CD4-positive, CD25-positive, alpha-beta regulatory T cell (primary cell): Measurements from ENCODE around the gene SDHB. TPM values are rescaled to one million over a fixed set of nuclear protein-coding genes. Genes with fewer than 3 reads are reported as not detected.

Experiments used
- ATAC-seq, 2 donors: fragments of 150-1000 bp; cut with Tn5 transposase; one replicate each; pipeline ENCODE4 v1.10.0; 2021; ENCODE audit warnings: low read depth in 2 of 2, moderate number of reproducible peaks in 2 of 2, moderate library complexity in 1 of 2
- DNase-seq, 3 donors: peaks; one replicate each; pipeline versions ENCODE4 v3.0.0 to v3.0.0-alpha.2; 2012 to 2022; ENCODE audit warnings: mixed read lengths in 1 of 3
- H3K27ac ChIP-seq: one replicate; pipeline ENCODE4 v1.7.0; 2013; ENCODE audit warnings: mild to moderate bottlenecking, low read length; ENCODE audit not compliant: insufficient read depth, poor library complexity, severe bottlenecking
- H3K27me3 ChIP-seq: one replicate; pipeline ENCODE4 v1.7.0; 2013; ENCODE audit warnings: low read length; ENCODE audit not compliant: control insufficient read depth, insufficient read depth
- H3K36me3 ChIP-seq: one replicate; pipeline ENCODE4 v1.7.0; 2013; ENCODE audit warnings: mild to moderate bottlenecking, low read length, moderate library complexity; ENCODE audit not compliant: control insufficient read depth, insufficient read depth
- H3K4me1 ChIP-seq: 2 replicates; pipeline ENCODE4 v1.7.0; 2013; ENCODE audit warnings: mild to moderate bottlenecking, low read length; ENCODE audit not compliant: insufficient read depth, control insufficient read depth, poor library complexity, severe bottlenecking
- H3K4me3 ChIP-seq: one replicate; pipeline ENCODE4 v1.7.0; 2013; ENCODE audit warnings: low read depth, mild to moderate bottlenecking, low read length, moderate library complexity
- H3K9me3 ChIP-seq, 2 experiments: 1 replicate in 1 of 2; 2 replicates in 1 of 2; pipeline ENCODE4 v1.7.0; 2013; ENCODE audit warnings: low read length in 2 of 2, mild to moderate bottlenecking in 1 of 2, moderate library complexity in 1 of 2; ENCODE audit not compliant: control insufficient read depth in 2 of 2
- H3K27ac Mint-ChIP-seq, 3 donors: one replicate each; pipeline ENCODE4 v1.8.0; 2020 to 2022; ENCODE audit warnings: mild to moderate bottlenecking in 3 of 3, mixed read lengths in 3 of 3, moderate library complexity in 2 of 3
- H3K27me3 Mint-ChIP-seq: one replicate; pipeline ENCODE4 v1.8.0; 2022; ENCODE audit warnings: mild to moderate bottlenecking, mixed read lengths
- H3K36me3 Mint-ChIP-seq: one replicate; pipeline ENCODE4 v1.8.0; 2020; ENCODE audit warnings: mixed read lengths
- H3K4me1 Mint-ChIP-seq, 4 donors: one replicate each; pipeline ENCODE4 v1.8.0; 2020 to 2022; ENCODE audit warnings: mixed read lengths in 4 of 4, mild to moderate bottlenecking in 1 of 4
- H3K4me3 Mint-ChIP-seq, 4 donors: one replicate each; pipeline ENCODE4 v1.8.0; 2020 to 2022; ENCODE audit warnings: mild to moderate bottlenecking in 4 of 4, mixed read lengths in 4 of 4, moderate library complexity in 3 of 4
- H3K9me3 Mint-ChIP-seq, 7 donors: one replicate each; pipeline ENCODE4 v1.8.0; 2020 to 2022; ENCODE audit warnings: mixed read lengths in 7 of 7, mild to moderate bottlenecking in 3 of 7, moderate library complexity in 2 of 7
- polyA plus RNA-seq, 4 donors: library from polyadenylated mRNA; unstranded; fragments of 300-500 nt; fragmentation: Illumina TruSeq; gene quantifications; one replicate each; pipeline ENCODE4 v1.2.3, GENCODE V29; 2021
- total RNA-seq: library from RNA; stranded (reverse); gene quantifications from one replicate; pipeline ENCODE4 v1.2.3, GENCODE V29; 2022

SDHB gene
- total and polyA plus RNA-seq, 5 donors from 2014 or later: 65.5 to 207 (median 153) TPM

DNA sequence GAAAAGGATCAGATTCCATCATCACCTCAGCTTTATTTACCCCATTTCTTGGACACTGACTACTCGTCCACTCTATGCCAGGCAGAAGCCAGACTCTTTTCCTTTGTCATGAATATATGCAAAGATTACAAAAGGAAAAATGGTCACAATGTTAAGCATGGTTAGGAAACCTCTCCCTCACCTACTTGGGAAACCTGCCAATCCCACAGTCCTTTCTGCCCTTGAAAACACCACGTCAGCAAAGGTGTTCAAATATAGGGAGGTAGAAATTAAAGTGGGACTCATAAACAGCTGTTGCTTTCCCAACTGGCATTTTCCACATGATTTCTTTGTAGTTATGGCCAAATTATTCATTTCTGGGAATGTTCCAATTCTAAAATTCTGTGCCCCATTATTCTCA lies 25.9 kb downstream of the SDHB start:
- H3K4me3 ChIP-seq: no peak overlapping the region
- peak overlapping the region in 1 of 3 donors; percentile 55 for H3K27ac Mint-ChIP-seq
- no peaks in the 10 kb centered on the region for H3K27me3 ChIP-seq
- H3K36me3 Mint-ChIP-seq: peaks cover 35% of the 10 kb centered on the region
- H3K27ac ChIP-seq: no peak overlapping the region
- no peaks in the 10 kb centered on the region for H3K9me3 Mint-ChIP-seq
- H3K4me3 Mint-ChIP-seq: no peak overlapping the region
- H3K27me3 Mint-ChIP-seq: no peaks in the 10 kb centered on the region
- DNase-seq (no peak), ATAC-seq (no peak)
- peaks cover 0 to 4% (median 3%) of the 10 kb centered on the region in 4 donors for H3K4me1 Mint-ChIP-seq
- no peaks in the 10 kb centered on the region for H3K9me3 ChIP-seq
- H3K4me1 ChIP-seq: no peaks in the 10 kb centered on the region
- H3K36me3 ChIP-seq: peaks cover 92% of the 10 kb centered on the region

DNA sequence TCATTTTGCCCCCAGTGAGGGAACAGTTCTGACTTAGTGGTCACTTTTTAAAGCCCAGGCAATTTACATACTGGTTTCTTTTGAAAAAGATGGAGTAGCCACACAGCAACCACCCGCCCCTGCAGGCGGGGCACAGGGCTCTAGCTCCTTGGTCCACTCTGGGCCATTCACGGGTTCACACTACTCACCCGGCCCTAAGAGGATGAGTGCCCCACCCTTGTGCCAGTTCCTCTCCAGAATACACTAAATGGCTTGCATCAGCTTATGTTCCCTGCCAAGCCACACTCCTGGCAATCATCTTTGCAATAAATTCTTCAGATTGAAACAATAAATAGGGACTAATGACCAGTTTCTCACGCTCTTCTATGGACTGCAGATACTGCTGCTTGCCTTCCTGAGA lies 26.4 kb downstream of the SDHB start:
- Histone ChIP-seq H3K4me1 (no peaks in the 10 kb centered on the region), H3K4me3 (no peak overlapping the region), H3K27me3 (no peaks in the 10 kb centered on the region), H3K27ac (no peak overlapping the region), H3K36me3 (peaks cover 90% of the 10 kb centered on the region), H3K9me3 (no peaks in the 10 kb centered on the region)
- no peak for ATAC-seq
- Mint-ChIP-seq H3K27ac (no peak overlapping the region), H3K36me3 (peaks cover 37% of the 10 kb centered on the region), H3K27me3 (no peaks in the 10 kb centered on the region), H3K4me3 (no peak overlapping the region), H3K4me1 (peaks cover 0 to 4% (median 3%) of the 10 kb centered on the region in 4 donors), H3K9me3 (no peaks in the 10 kb centered on the region)
- DNase-seq: no peak

DNA sequence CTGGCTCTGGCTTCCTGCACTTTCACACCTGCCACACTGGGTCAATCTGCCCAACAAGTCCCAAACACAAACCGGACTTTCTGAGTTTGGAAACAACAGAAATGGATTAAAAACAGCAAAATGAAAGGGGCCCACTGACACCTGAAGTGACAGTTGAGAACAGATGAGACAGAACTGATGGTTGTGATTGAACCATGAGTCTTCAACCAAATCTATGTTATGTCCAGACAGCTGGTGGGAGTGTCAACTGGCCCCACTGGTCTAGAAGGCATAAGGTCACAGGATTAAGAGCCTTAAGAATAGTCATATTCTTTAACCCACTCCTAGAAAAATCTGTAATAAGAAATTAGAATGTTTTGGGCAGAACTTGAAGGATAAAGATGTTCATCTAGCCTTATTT lies 29.1 kb downstream of the SDHB start:
- no peak overlapping the region for H3K27ac Mint-ChIP-seq

DNA sequence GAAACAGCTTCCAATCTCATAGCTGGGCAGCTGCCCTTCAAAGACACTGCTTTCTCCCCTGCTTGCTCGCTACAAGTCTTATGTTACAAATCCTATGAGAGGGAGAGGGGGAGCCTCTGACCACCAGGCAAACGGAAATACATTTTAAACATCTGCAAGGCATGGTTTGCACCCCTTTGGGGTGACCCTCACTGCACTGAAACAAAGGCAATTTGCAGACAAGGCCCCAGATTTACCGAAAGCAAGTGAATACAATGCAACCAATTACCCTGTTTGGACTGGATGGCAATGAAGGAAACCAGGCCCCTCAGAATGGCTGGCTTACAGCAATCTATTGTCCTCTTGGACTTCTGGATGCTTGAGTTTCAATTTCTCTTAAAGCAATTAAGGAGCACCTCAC lies 30.3 kb downstream of the SDHB start:
- Histone ChIP-seq H3K36me3 (peaks cover 96% of the 10 kb centered on the region), H3K9me3 (no peaks in the 10 kb centered on the region), H3K4me1 (no peaks in the 10 kb centered on the region), H3K4me3 (no peak overlapping the region), H3K27me3 (no peaks in the 10 kb centered on the region), H3K27ac (no peak overlapping the region)
- H3K36me3 Mint-ChIP-seq: peaks cover 48% of the 10 kb centered on the region
- peaks cover 4 to 8% (median 5%) of the 10 kb centered on the region in 4 donors for H3K4me1 Mint-ChIP-seq
- peak overlapping the region in 1 of 3 donors; percentile 55 for H3K27ac Mint-ChIP-seq
- no peaks in the 10 kb centered on the region for H3K9me3 Mint-ChIP-seq
- H3K4me3 Mint-ChIP-seq: no peak overlapping the region
- no peaks in the 10 kb centered on the region for H3K27me3 Mint-ChIP-seq
- no peak for ATAC-seq
- DNase-seq: no peak

More for the DNA sequence above, 29.1 kb downstream of the SDHB start:
- Histone ChIP-seq H3K4me3 (no peak overlapping the region), H3K36me3 (peaks cover 93% of the 10 kb centered on the region), H3K4me1 (no peaks in the 10 kb centered on the region), H3K27me3 (no peaks in the 10 kb centered on the region), H3K9me3 (no peaks in the 10 kb centered on the region), H3K27ac (no peak overlapping the region)
- peaks cover 0 to 4% (median 1%) of the 10 kb centered on the region in 4 donors for H3K4me1 Mint-ChIP-seq
- no peaks in the 10 kb centered on the region for H3K9me3 Mint-ChIP-seq
- H3K27me3 Mint-ChIP-seq: no peaks in the 10 kb centered on the region
- H3K4me3 Mint-ChIP-seq: no peak overlapping the region
- peaks cover 41% of the 10 kb centered on the region for H3K36me3 Mint-ChIP-seq
- ATAC-seq (no peak), DNase-seq (no peak)

DNA sequence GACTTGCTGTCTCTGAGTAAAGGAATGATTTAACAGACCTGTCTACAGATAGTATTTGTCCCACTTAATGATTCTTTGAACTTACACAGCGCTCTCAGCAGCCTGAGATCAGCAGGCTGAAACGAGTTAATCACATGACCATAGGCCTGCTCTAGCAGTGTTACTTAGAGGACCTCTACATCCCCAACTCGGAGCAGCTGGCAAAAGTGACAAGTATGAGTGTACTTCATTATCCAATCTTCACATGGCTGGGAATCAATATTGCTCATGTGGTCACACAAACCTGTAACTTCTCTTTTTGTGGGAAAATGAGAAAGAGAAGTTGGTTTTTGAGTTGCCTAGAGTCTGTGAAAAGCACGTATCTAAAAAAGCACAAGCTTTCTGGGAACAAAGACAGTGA lies 30.7 kb downstream of the SDHB start:
- DNase-seq (no peak), ATAC-seq (no peak)
- Histone ChIP-seq H3K9me3 (no peaks in the 10 kb centered on the region), H3K27me3 (no peaks in the 10 kb centered on the region), H3K4me3 (no peak overlapping the region), H3K36me3 (peaks cover 95% of the 10 kb centered on the region), H3K4me1 (no peaks in the 10 kb centered on the region), H3K27ac (no peak overlapping the region)
- Mint-ChIP-seq H3K27me3 (no peaks in the 10 kb centered on the region), H3K27ac (no peak overlapping the region), H3K9me3 (no peaks in the 10 kb centered on the region), H3K4me3 (no peak overlapping the region), H3K4me1 (peaks cover 4 to 8% (median 5%) of the 10 kb centered on the region in 4 donors), H3K36me3 (peaks cover 46% of the 10 kb centered on the region)

DNA sequence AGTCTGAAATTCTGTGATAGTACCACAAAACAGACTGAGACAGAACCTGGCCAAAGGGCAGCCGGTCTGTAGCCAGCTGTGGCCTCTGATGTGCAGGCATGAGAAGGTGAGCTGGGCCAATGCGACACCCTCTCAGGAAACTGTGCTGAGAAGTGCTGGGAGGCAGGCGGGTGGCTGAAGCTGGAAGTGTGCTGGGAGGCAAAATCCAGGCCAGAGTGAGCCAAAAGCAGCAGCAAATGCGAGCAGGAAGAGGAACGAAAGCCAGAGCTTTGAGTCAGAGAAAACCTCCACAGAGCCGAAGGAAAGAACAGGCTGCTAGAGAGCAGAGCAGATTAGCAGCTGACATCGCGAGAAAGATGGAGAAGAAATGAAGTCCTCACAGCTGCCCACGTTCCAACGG lies 31.9 kb downstream of the SDHB start:
- ATAC-seq (no peak), DNase-seq (no peak)
- H3K9me3 ChIP-seq: no peaks in the 10 kb centered on the region
- H3K9me3 Mint-ChIP-seq: no peaks in the 10 kb centered on the region
- H3K36me3 Mint-ChIP-seq: peaks cover 37% of the 10 kb centered on the region
- H3K27ac ChIP-seq: no peak overlapping the region
- H3K4me1 ChIP-seq: no peaks in the 10 kb centered on the region
- H3K36me3 ChIP-seq: peaks cover 85% of the 10 kb centered on the region
- no peaks in the 10 kb centered on the region for H3K27me3 ChIP-seq
- H3K4me1 Mint-ChIP-seq: peaks cover 4 to 8% (median 5%) of the 10 kb centered on the region in 4 donors
- no peak overlapping the region for H3K27ac Mint-ChIP-seq
- H3K4me3 ChIP-seq: no peak overlapping the region
- H3K4me3 Mint-ChIP-seq: no peak overlapping the region
- H3K27me3 Mint-ChIP-seq: no peaks in the 10 kb centered on the region

DNA sequence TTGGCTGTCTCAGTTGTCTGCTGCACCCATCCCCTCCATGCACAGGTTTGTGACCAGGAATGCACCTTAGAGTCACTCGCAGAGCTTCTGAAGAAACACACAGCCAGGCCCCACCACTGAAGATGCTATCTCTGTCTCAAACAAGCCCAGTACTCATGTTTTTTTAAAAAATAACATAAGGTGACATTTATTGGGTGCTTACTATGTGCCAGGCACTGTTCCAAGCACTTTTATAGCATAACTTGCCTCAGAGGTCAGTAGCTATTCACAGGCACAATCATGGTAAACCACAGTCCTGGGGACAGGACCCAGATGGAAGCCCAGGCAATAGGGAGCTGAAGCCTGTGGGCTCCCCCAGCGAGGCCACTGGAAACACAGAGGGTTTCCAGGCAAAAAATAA lies 33.3 kb downstream of the SDHB start:
- peak overlapping the region in 1 of 3 donors; percentile 85 for H3K27ac Mint-ChIP-seq
- no peaks in the 10 kb centered on the region for H3K4me1 ChIP-seq
- peaks cover 71% of the 10 kb centered on the region for H3K36me3 ChIP-seq
- H3K36me3 Mint-ChIP-seq: peaks cover 36% of the 10 kb centered on the region
- DNase-seq (no peak), ATAC-seq (no peak)
- no peak overlapping the region for H3K4me3 ChIP-seq
- H3K9me3 Mint-ChIP-seq: no peaks in the 10 kb centered on the region
- no peak overlapping the region for H3K4me3 Mint-ChIP-seq
- H3K4me1 Mint-ChIP-seq: peaks cover 4 to 8% (median 5%) of the 10 kb centered on the region in 4 donors
- H3K9me3 ChIP-seq: no peaks in the 10 kb centered on the region
- H3K27me3 Mint-ChIP-seq: no peaks in the 10 kb centered on the region
- H3K27ac ChIP-seq: no peak overlapping the region
- no peaks in the 10 kb centered on the region for H3K27me3 ChIP-seq

DNA sequence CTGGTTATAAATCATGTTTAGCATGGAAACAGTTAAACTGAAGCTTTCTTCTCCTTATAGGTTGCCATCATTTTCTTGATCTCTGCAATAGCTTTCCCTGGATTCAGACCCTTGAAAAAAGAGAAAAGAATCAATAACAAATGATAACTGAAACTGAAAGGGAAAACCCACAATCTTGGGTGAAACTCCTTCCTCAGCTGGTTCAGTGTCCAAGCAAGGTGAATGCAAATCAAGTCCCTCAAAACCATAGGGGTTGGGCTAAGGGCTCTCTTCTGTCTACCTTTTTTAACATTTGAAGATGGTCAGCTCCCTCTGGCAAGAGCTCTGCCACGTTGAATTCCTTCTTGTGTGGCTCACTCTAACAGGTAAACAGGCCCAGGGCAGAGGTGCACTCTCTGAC lies 35.0 kb downstream of the SDHB start:
- Histone ChIP-seq H3K36me3 (peaks cover 55% of the 10 kb centered on the region), H3K4me3 (no peak overlapping the region), H3K9me3 (no peaks in the 10 kb centered on the region), H3K27ac (no peak overlapping the region), H3K4me1 (no peaks in the 10 kb centered on the region), H3K27me3 (no peaks in the 10 kb centered on the region)
- peak overlapping the region in 1 of 4 donors; percentile 41 for H3K4me3 Mint-ChIP-seq
- peaks cover 30% of the 10 kb centered on the region for H3K36me3 Mint-ChIP-seq
- peak overlapping the region in 2 of 3 donors; percentile 10 to 85 for H3K27ac Mint-ChIP-seq
- DNase-seq (no peak), ATAC-seq (no peak)
- no peaks in the 10 kb centered on the region for H3K9me3 Mint-ChIP-seq
- peaks cover 0 to 8% (median 5%) of the 10 kb centered on the region in 4 donors for H3K4me1 Mint-ChIP-seq
- H3K27me3 Mint-ChIP-seq: no peaks in the 10 kb centered on the region
